Mucosa of rectum (tissue), 2 donors: Measurements from ENCODE around the gene DNAL1.
"Not testable (repeated sequence)": the region's sequence is repeated elsewhere in the genome, so short reads cannot be mapped to it uniquely, and the experiment has no call there.

Source experiments
- H3K27ac ChIP-seq, 2 donors: one replicate each; pipeline ENCODE4 v1.7.0; 2013; ENCODE audit warnings: inconsistent platforms in 2 of 2, low read depth in 2 of 2, low read length in 2 of 2
- H3K27me3 ChIP-seq, 2 donors: one replicate each; pipeline ENCODE4 v1.7.0; 2013; ENCODE audit warnings: low read length in 2 of 2; ENCODE audit not compliant: control insufficient read depth in 2 of 2, insufficient read depth in 2 of 2
- H3K36me3 ChIP-seq, 2 donors: one replicate each; pipeline ENCODE4 v1.7.0; 2013; ENCODE audit warnings: low read length in 2 of 2; ENCODE audit not compliant: control insufficient read depth in 2 of 2, insufficient read depth in 2 of 2
- H3K4me1 ChIP-seq, 2 donors: one replicate each; pipeline ENCODE4 v1.7.0; 2013; ENCODE audit warnings: low read length in 2 of 2, mild to moderate bottlenecking in 1 of 2; ENCODE audit not compliant: control insufficient read depth in 2 of 2, insufficient read depth in 2 of 2
- H3K4me3 ChIP-seq, 2 donors: one replicate each; pipeline ENCODE4 v1.7.0; 2013; ENCODE audit warnings: low read length in 2 of 2
- H3K9ac ChIP-seq, 2 donors: one replicate each; pipeline ENCODE4 v1.7.0; 2013; ENCODE audit warnings: low read length in 2 of 2, low read depth in 1 of 2, mild to moderate bottlenecking in 1 of 2
- H3K9me3 ChIP-seq, 2 donors: one replicate each; pipeline ENCODE4 v1.7.0; 2013; ENCODE audit warnings: low read length in 2 of 2; ENCODE audit not compliant: control insufficient read depth in 2 of 2
- donor health status: healthy.
- donor health status: Normal muscosa, but diverticular disease.

DNAL1 gene

GRCh38 chr14:73637830-73638229 lies 7.0 kb upstream of the DNAL1 start:
- H3K4me3 ChIP-seq, result no peak overlapping the region
- H3K4me1 ChIP-seq, result peaks cover 7 to 8% of the 10 kb centered on the region in 2 donors
- H3K9ac ChIP-seq, result no peak overlapping the region
- no peaks in the 10 kb centered on the region for H3K9me3 ChIP-seq
- no peak overlapping the region for H3K27ac ChIP-seq
- no peaks in the 10 kb centered on the region for H3K36me3 ChIP-seq
- no peaks in the 10 kb centered on the region for H3K27me3 ChIP-seq

- Histone ChIP-seq H3K9me3 (no peaks in the 10 kb centered on the region), H3K4me1 (peaks cover 10 to 11% of the 10 kb centered on the region in 2 donors), H3K36me3 (no peaks in the 10 kb centered on the region), H3K27ac (no peak overlapping the region), H3K4me3 (no peak overlapping the region), H3K9ac (no peak overlapping the region), H3K27me3 (no peaks in the 10 kb centered on the region)
These were observed 3.9 kb upstream of the DNAL1 start for GRCh38 chr14:73640796-73641365.

- no peaks in the 10 kb centered on the region for H3K27me3 ChIP-seq
These were observed 443 bp downstream of the DNAL1 start for GRCh38 chr14:73645248-73645610.

GRCh38 chr14:73651005-73651404 lies 6.2 kb downstream of the DNAL1 start:
- Histone ChIP-seq H3K27ac (no peak overlapping the region), H3K9ac (no peak overlapping the region), H3K27me3 (no peaks in the 10 kb centered on the region), H3K9me3 (no peaks in the 10 kb centered on the region), H3K4me1 (peaks cover 0 to 6% of the 10 kb centered on the region in 2 donors), H3K4me3 (no peak overlapping the region), H3K36me3 (no peaks in the 10 kb centered on the region)

More at GRCh38 chr14:73645248-73645610, 443 bp downstream of the DNAL1 start:
- H3K36me3 ChIP-seq, result no peaks in the 10 kb centered on the region
- no peaks in the 10 kb centered on the region for H3K9me3 ChIP-seq
- H3K9ac ChIP-seq, result peak overlapping the region; percentile 82 to 85
- H3K4me1 ChIP-seq, result peaks cover 12 to 18% of the 10 kb centered on the region in 2 donors
- peak overlapping the region; percentile 75 to 77 for H3K27ac ChIP-seq
- H3K4me3 ChIP-seq, result peak overlapping the region; percentile 88 to 99

- Histone ChIP-seq H3K9me3 (no peaks in the 10 kb centered on the region), H3K27ac (no peak overlapping the region), H3K36me3 (no peaks in the 10 kb centered on the region), H3K9ac (no peak overlapping the region), H3K27me3 (no peaks in the 10 kb centered on the region), H3K4me1 (no peaks in the 10 kb centered on the region), H3K4me3 (no peak overlapping the region)
These were observed 11.1 kb downstream of the DNAL1 start for GRCh38 chr14:73655851-73656250.

- H3K9me3 ChIP-seq, H3K4me1 ChIP-seq, H3K27ac ChIP-seq, H3K9ac ChIP-seq, H3K36me3 ChIP-seq, H3K4me3 ChIP-seq, H3K27me3 ChIP-seq: not testable (repeated sequence)
These were observed 14.4 kb downstream of the DNAL1 start for GRCh38 chr14:73659202-73659601.

GRCh38 chr14:73660511-73660910 lies 15.7 kb downstream of the DNAL1 start:
- no peak overlapping the region for H3K4me3 ChIP-seq
- H3K27ac ChIP-seq, result no peak overlapping the region
- H3K4me1 ChIP-seq, result no peaks in the 10 kb centered on the region
- no peaks in the 10 kb centered on the region for H3K9me3 ChIP-seq
- no peaks in the 10 kb centered on the region for H3K36me3 ChIP-seq
- H3K27me3 ChIP-seq, result no peaks in the 10 kb centered on the region
- H3K9ac ChIP-seq, result no peak overlapping the region

GRCh38 chr14:73661872-73662271 lies 17.1 kb downstream of the DNAL1 start:
- H3K36me3 ChIP-seq, result no peaks in the 10 kb centered on the region
- no peak overlapping the region for H3K9ac ChIP-seq
- H3K27me3 ChIP-seq, result no peaks in the 10 kb centered on the region
- no peak overlapping the region for H3K27ac ChIP-seq
- H3K4me3 ChIP-seq, result no peak overlapping the region
- H3K4me1 ChIP-seq, result no peaks in the 10 kb centered on the region
- H3K9me3 ChIP-seq, result no peaks in the 10 kb centered on the region

GRCh38 chr14:73662487-73662943 lies 17.7 kb downstream of the DNAL1 start:
- Histone ChIP-seq H3K9me3 (no peaks in the 10 kb centered on the region), H3K9ac (no peak overlapping the region), H3K4me3 (no peak overlapping the region), H3K4me1 (no peaks in the 10 kb centered on the region), H3K27ac (no peak overlapping the region), H3K36me3 (no peaks in the 10 kb centered on the region), H3K27me3 (no peaks in the 10 kb centered on the region)

GRCh38 chr14:73663548-73664212 lies 18.9 kb downstream of the DNAL1 start:
- no peak overlapping the region for H3K9ac ChIP-seq
- no peak overlapping the region for H3K4me3 ChIP-seq
- no peaks in the 10 kb centered on the region for H3K9me3 ChIP-seq
- no peaks in the 10 kb centered on the region for H3K36me3 ChIP-seq
- H3K27ac ChIP-seq, result no peak overlapping the region
- no peaks in the 10 kb centered on the region for H3K27me3 ChIP-seq
- H3K4me1 ChIP-seq, result no peaks in the 10 kb centered on the region
